Measurements from ENCODE around the gene IQGAP2. TPM values are rescaled to one million over a fixed set of nuclear protein-coding genes. Genes with fewer than 3 reads are reported as not detected.
A peak's percentile ranks its signal among the peaks of the same experiment; 100 is the strongest.

IQGAP2 gene
- total RNA-seq, 1 experiment from 2014 or later: 0.59 TPM

DNA sequence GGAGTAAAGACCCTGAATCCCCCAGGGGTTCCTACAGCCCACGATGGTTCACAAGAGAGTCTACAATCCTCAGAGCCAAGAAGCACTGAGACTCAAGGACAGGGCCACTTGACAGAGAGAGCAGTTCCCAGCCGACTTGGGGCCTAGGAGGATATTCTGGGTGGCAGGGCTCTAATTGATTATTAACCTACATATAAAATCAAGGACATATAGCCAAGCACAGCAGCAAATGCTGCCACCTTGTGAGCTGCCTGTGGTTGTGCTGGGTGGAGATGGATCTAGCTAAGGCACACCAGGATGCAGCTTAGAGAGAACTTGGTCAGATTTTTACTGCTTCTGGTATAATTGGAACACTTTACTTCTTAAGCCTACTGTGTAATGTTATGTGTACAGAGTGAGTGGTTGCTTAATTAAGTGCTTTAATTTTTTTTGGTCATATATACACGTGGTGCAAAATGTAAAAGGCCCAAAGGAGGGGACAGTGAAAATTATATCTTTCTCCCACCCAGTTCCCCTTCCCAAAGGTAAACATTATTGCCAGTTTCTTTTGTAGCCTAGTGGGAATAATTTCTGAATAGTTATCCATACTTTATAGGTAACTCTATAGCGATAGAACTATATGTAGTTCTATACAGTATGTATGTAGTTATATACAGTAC, 141.3 kb downstream of the IQGAP2 start:
- Histone ChIP-seq H3K27me3 (ENCODE audit: control insufficient read depth, insufficient read depth, low read length) (peaks cover 2% of the 10 kb centered on the region; the same call in 1 of the 2 replicates), H3K27ac (ENCODE audit: low read length) (no peak overlapping the region), H3K36me3 (ENCODE audit: control insufficient read depth, insufficient read depth, low read length) (no peaks in the 10 kb centered on the region), H3K4me1 (ENCODE audit: control insufficient read depth, insufficient read depth, low read length) (no peaks in the 10 kb centered on the region; the same call in 1 of the 2 replicates), H3K9me3 (ENCODE audit: control insufficient read depth, insufficient read depth, low read depth, low read length) (no peaks in the 10 kb centered on the region), H3K4me3 (ENCODE audit: low read depth in 2 of 2, low read length in 2 of 2) (no peak overlapping the region)
- intact Hi-C loops (cut with micrococcal nuclease; ENCODE audit: unreplicated experiment) (no loop called here), in situ Hi-C loops (cut with HindIII; ENCODE audit: low pct_unique_long_range_greater_than_20kb, low sequenced_read_pairs) (no loop called here)
- CTCF ChIA-PET: interaction anchor here (0.6 to 0.7 kb wide), 2 partner anchors 14 to 230 kb away, joined by 3 to 7 read pairs; no protein-coding TSS in a partner anchor
- peak; percentile 74 for ATAC-seq
- BruUV-seq (replicated peaks): no TSS peak
- POLR2A ChIA-PET: no interaction called here
- peak; percentile 8 for DNase-seq (ENCODE audit: low read depth, low spot score)
- TF ChIP-seq, protein P1, sequence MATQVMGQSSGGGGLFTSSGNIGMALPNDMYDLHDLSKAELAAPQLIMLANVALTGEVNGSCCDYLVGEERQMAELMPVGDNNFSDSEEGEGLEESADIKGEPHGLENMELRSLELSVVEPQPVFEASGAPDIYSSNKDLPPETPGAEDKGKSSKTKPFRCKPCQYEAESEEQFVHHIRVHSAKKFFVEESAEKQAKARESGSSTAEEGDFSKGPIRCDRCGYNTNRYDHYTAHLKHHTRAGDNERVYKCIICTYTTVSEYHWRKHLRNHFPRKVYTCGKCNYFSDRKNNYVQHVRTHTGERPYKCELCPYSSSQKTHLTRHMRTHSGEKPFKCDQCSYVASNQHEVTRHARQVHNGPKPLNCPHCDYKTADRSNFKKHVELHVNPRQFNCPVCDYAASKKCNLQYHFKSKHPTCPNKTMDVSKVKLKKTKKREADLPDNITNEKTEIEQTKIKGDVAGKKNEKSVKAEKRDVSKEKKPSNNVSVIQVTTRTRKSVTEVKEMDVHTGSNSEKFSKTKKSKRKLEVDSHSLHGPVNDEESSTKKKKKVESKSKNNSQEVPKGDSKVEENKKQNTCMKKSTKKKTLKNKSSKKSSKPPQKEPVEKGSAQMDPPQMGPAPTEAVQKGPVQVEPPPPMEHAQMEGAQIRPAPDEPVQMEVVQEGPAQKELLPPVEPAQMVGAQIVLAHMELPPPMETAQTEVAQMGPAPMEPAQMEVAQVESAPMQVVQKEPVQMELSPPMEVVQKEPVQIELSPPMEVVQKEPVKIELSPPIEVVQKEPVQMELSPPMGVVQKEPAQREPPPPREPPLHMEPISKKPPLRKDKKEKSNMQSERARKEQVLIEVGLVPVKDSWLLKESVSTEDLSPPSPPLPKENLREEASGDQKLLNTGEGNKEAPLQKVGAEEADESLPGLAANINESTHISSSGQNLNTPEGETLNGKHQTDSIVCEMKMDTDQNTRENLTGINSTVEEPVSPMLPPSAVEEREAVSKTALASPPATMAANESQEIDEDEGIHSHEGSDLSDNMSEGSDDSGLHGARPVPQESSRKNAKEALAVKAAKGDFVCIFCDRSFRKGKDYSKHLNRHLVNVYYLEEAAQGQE (IDR thresholded peaks at IDR 0.05; ENCODE audit: insufficient read depth in 1 of 2, low read depth in 2 of 2, low read length in 1 of 2): no peak
- TF ChIP-seq, protein P2, sequence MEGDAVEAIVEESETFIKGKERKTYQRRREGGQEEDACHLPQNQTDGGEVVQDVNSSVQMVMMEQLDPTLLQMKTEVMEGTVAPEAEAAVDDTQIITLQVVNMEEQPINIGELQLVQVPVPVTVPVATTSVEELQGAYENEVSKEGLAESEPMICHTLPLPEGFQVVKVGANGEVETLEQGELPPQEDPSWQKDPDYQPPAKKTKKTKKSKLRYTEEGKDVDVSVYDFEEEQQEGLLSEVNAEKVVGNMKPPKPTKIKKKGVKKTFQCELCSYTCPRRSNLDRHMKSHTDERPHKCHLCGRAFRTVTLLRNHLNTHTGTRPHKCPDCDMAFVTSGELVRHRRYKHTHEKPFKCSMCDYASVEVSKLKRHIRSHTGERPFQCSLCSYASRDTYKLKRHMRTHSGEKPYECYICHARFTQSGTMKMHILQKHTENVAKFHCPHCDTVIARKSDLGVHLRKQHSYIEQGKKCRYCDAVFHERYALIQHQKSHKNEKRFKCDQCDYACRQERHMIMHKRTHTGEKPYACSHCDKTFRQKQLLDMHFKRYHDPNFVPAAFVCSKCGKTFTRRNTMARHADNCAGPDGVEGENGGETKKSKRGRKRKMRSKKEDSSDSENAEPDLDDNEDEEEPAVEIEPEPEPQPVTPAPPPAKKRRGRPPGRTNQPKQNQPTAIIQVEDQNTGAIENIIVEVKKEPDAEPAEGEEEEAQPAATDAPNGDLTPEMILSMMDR (IDR thresholded peaks at IDR 0.05): peak; percentile 74
- TF ChIP-seq POLR2AphosphoS5 (IDR thresholded peaks at IDR 0.05; ENCODE audit: low read depth, low read length): no peak

DNA sequence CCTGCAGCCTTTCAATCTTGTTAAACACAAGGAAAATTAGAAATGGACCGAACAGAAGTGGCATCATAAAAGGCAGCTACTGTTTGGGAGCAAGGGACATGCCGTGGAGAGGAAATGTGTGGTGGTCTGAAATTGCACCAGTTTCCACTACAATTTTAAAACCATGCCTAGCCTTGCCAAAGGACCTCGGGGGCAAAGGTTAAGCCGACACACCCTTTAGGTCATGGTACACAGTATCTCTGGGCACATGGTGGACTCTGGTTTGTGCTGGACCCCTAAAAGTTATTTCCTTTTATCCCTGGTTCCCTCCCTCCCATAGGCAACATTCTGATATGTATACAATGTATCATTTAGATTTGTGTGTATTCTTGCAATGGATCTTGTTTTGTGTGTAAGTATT, 142.1 kb downstream of the IQGAP2 start:
- TF ChIP-seq POLR2AphosphoS5 (IDR thresholded peaks at IDR 0.05; ENCODE audit: low read depth, low read length) (no peak), TCF7L2 (IDR thresholded peaks at IDR 0.05; ENCODE audit: low read depth, low read length) (no peak), SIN3A (IDR thresholded peaks at IDR 0.05; ENCODE audit: borderline replicate concordance, insufficient read depth, low read depth, low read length) (no peak)
- TF ChIP-seq, protein P2 (IDR thresholded peaks at IDR 0.05): no peak
- TF ChIP-seq, protein P1 (IDR thresholded peaks at IDR 0.05; ENCODE audit: insufficient read depth in 1 of 2, low read depth in 2 of 2, low read length in 1 of 2): no peak
- H3K4me3 ChIP-seq (ENCODE audit: low read depth in 2 of 2, low read length in 2 of 2): no peak overlapping the region
- intact Hi-C loops (cut with micrococcal nuclease; ENCODE audit: unreplicated experiment) (no loop called here), in situ Hi-C loops (cut with HindIII; ENCODE audit: low pct_unique_long_range_greater_than_20kb, low sequenced_read_pairs) (no loop called here)
- no peaks in the 10 kb centered on the region; the same call in 1 of the 2 replicates for H3K4me1 ChIP-seq (ENCODE audit: control insufficient read depth, insufficient read depth, low read length)
- ATAC-seq: no peak
- no peaks in the 10 kb centered on the region for H3K36me3 ChIP-seq (ENCODE audit: control insufficient read depth, insufficient read depth, low read length)
- no TSS peak for BruUV-seq (replicated peaks)
- H3K9me3 ChIP-seq (ENCODE audit: control insufficient read depth, insufficient read depth, low read depth, low read length): no peaks in the 10 kb centered on the region
- H3K27ac ChIP-seq (ENCODE audit: low read length): no peak overlapping the region
- no peak for DNase-seq (ENCODE audit: low read depth, low spot score)
- CTCF ChIA-PET: no interaction called here
- POLR2A ChIA-PET: no interaction called here
- peaks cover 2% of the 10 kb centered on the region; the same call in 1 of the 2 replicates for H3K27me3 ChIP-seq (ENCODE audit: control insufficient read depth, insufficient read depth, low read length)
